HG02588 (cell line): ENCODE results near the gene KHDC4.
"Not testable (repeated sequence)": the region's sequence is repeated elsewhere in the genome, so short reads cannot be mapped to it uniquely, and the experiment has no call there.

Source experiments
- ATAC-seq: cut with Tn5 transposase; IDR thresholded peaks from one replicate; pipeline ENCODE4 v1.9.1; 2021; ENCODE audit warnings: mild to moderate bottlenecking, moderate library complexity; ENCODE audit not compliant: unreplicated experiment

KHDC4 gene

GRCh38 chr1:155911156-155912055 is 22.8 kb downstream of the KHDC4 start, which contains the start of gene RIT1:
Gene RIT1, minus strand, starts transcription at chr1:155911349. Its CDS starts 588 bp downstream, at chr1:155910761.
- ATAC-seq = peak; percentile 77

- ATAC-seq = peak; percentile 40
These were observed 23.5 kb downstream of the KHDC4 start for GRCh38 chr1:155910621-155911121.

DNA sequence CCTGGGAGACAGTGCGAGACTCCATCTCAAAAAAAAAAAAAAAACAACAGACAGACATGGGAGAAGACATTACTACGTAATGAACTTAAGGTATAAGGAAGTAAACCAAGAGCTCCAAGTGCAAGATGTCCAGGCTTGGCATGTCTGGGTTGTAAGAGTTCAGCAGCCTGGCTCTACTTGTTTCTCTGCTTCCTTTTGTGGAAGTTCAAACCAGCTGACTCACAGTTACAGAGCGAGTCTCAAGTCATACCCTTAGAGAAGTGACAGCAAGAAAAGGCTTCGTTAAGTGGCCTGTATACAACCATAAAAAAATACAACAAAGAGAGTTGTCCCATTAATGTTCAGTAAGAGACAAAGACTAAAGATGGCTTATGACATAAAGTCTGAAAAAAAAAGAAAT is 24.3 kb downstream of the KHDC4 start:
- ATAC-seq = no peak

DNA sequence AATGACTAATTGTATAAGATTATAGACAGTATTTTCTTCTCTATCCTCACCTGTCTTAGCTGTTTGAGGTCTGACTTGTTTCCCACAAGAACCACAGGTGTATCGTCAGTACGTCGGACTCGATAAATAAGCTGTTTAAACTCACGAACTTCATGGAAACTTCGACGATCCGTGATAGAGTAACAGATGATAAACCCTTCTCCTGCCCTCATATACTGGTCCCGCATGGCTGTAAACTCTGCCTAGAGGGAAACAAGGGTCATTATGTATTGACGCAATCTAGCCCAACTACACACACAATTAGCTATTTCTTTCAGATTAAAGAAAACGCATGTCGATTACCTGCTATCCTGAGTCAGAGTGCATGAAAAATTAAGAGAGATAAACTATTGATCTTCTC is 30.0 kb downstream of the KHDC4 start:
- no peak for ATAC-seq

DNA sequence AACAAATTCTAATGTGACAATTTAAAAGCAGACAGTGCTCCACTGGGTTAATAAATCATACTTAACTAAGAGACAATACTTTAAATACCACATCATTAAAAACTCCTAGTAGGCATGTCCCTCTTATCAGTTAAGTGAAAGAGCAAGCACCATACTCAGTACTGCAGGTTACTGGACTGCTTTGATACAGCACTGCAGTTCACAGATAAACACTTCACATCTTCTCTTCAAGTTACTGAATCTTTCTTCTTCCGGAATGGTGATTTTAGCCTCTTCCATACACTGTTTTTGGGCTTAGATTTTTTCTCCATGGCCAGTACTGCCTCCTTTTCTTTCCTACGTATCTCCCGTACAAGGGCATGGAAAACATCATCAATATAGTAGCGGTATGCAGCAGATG is 34.1 kb downstream of the KHDC4 start:
- no peak for ATAC-seq

- ATAC-seq = no peak
These were observed 34.5 kb downstream of the KHDC4 start for GRCh38 chr1:155899683-155900082.

DNA sequence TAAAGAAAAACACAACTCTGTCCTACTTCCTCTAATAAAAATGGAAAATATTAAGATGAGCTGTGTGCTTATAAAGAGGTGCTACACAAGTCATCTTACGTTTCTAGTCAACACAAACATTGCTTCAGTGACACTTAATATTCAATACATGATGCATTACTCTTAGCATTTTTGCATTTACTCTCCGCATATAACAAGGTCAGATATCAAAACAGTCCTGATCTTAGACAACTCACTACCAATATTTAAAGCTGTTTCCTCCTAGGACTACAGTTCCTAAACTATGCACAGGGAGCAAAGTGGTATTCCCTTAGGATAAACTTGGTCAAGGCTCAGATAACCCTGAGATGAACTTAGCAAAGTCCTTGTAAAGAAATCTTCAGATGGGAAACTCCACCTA is 35.3 kb downstream of the KHDC4 start:
- ATAC-seq = no peak

GRCh38 chr1:155897746-155898145 is 36.5 kb downstream of the KHDC4 start:
- ATAC-seq = no peak

DNA sequence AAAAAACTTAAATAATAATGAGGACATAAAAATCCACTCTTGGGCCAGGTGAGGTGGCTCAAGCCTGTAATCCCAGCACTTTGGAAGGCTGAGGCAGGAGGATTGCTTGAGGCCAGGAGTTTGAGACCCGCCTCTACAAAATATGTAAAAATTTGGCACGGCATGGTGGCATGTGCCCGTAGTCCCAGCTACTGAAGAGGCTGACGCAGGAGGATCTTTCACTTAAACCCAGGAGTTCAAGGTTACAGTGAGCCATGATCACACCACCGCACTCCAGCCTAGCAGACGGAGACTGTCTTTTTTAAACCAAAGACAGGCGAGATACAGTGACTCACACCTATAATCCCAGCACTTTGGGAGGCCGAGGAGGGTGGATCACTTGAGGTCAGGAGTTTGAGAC is 37.7 kb downstream of the KHDC4 start:
- not testable (repeated sequence) for ATAC-seq

DNA sequence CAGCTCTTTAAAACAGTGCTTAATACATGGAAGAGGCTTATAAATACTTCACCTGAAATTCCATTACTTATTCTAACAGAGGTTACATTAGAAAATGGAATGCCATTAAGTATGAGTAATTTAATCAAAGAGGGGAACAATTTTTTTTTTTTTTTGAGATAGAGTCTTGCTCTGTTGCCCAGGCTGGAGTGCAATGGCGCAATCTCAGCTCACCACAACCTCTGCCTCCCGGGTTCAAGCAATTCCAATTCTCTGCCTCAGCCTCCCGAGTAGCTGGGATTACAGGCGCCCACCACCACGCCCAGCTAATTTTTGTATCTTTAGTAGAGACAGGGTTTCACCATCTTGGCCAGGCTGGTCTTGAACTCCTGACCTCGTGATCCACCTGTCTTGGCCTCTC is 38.6 kb downstream of the KHDC4 start:
- not testable (repeated sequence) for ATAC-seq

DNA sequence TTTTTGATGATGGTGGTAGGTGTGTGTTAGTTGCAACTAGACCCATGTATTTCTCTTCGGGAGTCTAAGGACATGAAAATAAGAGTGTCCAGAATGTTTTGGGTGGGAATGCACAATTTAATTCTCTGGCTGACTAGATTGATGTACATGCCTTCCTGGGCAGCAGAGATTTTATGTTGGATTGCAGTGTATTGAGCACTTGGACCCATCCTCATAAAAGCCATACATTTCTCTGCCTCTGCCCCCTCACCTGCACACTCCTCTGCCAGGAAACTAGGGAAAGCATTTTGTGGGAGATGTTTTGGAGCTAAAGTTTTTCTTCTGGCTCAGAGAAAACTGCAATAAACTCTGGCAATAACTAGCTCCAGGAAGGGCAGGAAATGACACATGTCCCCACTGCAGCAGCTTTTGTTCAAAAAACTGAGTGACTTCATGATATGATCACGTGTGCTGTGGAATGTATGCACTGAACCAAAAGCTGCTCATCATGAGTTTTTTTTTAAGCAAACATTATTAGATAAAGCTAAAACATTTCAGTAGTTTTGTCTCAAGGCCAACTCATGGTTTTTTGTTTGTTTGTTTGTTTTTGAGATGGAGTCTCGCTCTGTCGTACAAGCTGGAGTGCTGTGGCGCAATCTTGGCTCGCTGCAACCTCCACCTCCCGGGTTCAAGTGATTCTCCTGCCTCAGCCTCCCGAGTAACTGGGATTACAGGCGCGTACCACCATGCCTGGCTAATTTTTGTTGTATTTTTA is 40.6 kb downstream of the KHDC4 start:
- ATAC-seq = no peak

DNA sequence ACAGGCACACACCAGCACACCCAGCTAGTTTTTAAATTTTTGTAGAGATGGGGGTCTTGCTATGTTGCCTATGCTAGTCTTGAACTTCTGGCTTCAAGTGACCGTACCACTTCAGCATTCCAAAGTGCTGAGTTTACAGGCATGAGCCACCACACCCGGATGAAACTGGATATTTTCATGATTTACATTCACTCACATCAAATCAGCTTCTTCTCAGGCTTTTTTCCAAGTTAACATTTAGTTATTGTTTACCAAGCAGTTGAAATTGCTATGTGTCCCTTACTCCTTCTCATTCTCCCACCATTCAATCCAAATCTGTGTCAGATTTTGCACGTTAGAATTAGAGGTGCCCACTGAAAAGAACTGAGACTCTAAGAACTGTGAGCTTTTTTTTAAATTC is 41.4 kb downstream of the KHDC4 start:
- no peak for ATAC-seq

DNA sequence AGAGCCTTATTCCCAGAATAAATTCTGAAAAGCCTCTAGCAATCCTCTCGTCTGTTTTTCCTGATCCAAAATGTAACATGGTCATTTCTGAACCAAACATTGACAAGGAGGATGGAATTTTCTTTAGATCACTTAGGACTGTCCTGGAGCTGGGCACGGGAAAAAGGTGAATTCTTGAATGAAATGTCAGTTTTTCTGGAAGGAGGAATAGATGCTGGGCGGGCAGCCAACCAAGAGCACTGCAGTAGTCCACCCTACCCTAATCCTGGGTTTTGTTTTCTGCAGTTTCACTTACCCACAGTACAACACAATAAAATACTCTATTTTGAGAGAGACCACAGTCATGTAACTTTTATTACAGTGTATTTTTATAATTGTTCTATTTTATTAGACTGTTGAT is 44.0 kb downstream of the KHDC4 start:
- no peak for ATAC-seq

- ATAC-seq = no peak
These were observed 44.6 kb downstream of the KHDC4 start for GRCh38 chr1:155889566-155889965.

DNA sequence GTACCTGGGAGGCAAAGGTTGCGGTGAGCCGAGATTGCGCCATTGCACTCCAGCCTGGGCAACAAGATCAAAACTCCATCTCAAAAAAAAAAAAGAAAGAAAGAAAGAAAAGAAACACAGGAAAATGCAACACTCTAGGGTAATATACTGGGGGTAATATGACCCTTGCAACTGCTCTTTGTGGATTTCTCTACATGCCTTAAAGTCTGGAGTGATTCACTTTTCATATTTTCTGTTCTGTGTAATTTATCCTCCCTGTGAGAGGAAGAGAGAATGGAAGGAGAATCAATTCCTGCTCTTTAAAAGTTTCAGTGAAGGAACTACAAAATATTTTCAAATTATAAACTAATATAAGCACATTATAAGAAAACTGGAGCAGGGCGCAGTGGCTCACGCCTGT is 45.7 kb downstream of the KHDC4 start:
- ATAC-seq = no peak

DNA sequence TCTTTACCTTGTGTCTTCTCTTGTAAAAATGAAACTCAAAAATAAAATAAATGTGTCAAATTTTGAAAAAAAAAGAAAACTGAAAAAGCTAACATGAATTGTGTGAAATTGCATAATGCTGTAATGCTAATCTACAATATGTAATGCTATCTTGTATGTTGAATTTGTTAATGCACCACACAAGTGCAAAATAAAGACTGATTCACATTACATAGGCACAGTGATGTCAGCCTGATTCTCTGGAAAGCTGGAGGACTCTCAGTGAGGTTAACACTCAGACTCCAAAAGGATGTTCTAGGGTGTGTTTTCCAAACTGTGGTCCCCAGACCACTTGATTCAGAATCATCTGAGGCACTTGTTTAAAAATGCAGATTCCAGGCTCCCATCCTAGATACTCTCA is 49.2 kb downstream of the KHDC4 start:
- ATAC-seq = no peak

DNA sequence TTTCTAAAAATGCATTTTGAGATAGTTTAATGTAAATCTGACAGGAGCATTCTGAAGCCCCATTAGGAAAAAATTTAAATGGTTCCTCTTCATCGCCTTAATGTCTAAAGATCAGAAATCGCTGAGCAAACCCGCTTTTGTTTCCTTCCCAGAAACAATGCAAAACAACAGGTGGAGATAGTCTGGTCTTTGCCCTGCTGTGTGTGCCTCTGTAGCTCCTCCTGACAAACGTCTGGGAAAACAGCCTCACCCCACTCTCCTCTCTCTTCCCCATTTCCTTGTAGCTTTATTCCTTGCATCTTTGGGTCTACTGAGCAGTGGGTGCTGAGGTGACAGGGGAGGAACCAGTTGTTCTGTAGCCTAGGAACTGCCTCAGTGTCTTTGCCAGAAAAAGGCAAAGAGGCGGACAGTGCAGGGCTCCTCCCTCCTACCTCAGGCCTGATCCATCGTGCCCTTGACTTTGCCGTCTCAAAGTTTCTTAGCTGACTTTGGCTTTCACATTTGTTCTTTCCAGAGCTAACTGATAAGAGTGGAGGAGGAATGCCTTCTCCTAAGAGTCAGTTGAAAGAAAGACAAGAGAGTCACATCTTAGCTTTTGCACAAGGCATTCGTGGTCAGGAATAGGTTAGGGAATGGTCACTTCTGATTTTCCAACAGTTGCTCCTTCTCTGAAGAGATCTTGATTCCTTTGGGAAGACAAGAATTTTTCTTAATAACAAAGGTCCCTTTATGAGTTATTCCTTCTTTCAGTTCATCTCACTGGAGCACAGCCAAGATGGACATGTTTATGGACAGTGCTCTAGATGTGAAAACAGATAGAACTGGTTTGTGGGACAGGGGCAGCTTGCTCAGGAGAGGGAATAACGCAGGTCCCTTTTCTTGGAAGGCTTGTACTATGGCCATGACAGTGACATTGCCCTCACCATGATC is 49.9 kb downstream of the KHDC4 start:
- ATAC-seq = no peak

- no peak for ATAC-seq
These were observed 51.4 kb downstream of the KHDC4 start for GRCh38 chr1:155882766-155883165.

- peak; percentile 57 for ATAC-seq
These were observed 52.0 kb downstream of the KHDC4 start for GRCh38 chr1:155882235-155882634.

GRCh38 chr1:155880950-155881349 is 53.3 kb downstream of the KHDC4 start:
- ATAC-seq = no peak

GRCh38 chr1:155880251-155880650 is 54.0 kb downstream of the KHDC4 start:
- no peak for ATAC-seq
